ENCODE data around the gene TOR1AIP2. TPM values are rescaled to one million over a fixed set of nuclear protein-coding genes. Genes with fewer than 3 reads are reported as not detected.

TOR1AIP2 gene
- total RNA-seq, 1 donor: 179 TPM

DNA sequence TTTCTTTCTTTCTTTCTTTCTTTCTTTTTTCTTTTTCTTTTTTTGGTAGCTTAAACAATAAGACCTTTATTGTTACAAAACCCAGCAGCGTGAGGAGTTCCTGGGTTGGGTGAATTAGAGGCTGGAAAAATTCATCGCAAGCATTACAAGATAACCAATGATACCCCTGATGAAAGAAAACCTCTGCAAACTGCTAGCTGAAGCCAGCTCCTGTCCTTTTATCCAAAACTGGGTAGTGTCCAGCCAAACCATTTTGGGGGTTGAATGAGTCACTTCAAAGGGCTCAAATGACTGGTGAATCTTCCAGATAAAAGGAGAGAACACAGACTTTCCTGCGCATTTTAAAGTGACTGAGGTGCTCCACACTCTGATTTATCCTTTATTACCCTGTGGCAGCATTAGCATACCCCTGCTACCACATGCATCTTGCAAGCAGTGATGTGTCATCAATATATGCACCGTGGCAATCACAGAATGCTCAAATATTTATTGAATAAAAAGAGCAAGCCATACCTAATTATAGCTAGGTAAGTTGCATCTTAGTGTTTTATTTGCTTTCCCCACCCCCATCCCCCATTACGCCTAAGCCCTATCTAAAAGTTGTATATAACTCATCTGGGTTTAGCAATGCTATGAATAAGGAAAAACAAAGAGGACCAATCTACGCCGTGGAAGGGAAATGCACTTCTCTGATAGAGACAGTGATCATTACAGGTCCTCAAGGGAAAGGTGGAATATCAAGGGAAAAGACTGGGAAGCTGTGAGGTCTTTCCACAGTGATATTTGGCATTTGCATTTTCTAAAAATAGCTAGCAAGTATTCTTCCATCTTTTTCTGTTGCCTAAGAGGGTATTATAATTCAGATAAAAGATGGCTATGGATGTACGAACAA lies 44.6 kb upstream of the TOR1AIP2 start:
- H3K4me3 ChIP-seq (ENCODE audit: low read depth, low read length): no peak overlapping the region
- no peak for DNase-seq (ENCODE audit: low read depth)
- TF ChIP-seq CTCF (IDR thresholded peaks at IDR 0.05; ENCODE audit: insufficient read depth, low read depth, low read length): no peak

DNA sequence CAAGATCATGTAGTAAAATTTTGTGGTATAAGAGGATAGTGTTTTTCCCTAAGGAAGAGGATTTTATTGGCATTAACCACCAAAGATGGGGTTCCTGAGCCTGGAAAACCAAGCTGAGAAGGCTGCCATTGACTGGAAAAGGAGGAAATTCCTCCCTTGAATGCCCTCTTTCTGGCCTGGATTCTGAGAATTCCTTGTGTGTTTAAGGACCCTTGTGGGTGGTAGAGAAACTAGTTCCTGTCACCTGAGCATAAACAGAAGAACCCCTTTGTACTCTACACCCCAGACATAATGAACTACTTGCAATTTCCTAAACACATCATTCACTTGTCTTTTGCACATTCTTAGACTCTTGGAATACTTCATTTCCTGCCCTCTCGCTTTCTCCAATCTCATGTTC lies 43.9 kb upstream of the TOR1AIP2 start:
- TF ChIP-seq CTCF (IDR thresholded peaks at IDR 0.05; ENCODE audit: insufficient read depth, low read depth, low read length): no peak

DNA sequence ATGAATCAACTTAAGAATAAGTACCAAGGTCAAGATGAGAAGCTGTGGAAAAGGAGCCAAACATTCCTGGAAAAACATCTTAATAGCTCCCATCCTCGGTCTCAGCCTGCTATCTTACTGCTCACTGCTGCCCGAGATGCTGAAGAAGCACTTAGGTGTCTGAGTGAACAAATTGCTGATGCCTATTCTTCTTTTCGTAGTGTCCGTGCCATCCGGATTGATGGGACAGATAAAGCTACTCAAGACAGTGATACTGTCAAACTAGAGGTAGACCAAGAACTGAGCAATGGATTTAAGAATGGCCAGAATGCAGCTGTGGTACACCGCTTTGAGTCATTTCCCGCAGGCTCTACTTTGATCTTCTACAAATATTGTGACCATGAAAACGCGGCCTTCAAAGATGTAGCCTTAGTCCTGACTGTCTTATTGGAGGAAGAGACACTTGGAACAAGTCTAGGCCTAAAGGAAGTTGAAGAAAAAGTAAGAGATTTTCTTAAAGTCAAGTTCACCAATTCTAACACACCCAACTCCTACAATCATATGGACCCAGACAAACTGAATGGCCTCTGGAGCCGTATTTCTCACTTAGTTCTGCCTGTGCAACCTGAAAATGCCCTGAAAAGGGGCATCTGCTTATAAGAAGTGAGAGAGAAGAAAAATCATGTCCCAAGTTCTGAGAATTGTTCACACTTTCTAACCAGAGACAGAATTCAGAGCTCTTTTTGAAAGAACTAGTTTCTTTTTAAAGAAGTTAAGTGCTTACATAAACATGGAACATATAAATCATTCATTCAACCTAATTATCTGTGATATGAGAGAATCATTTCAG lies 40.2 kb upstream of the TOR1AIP2 start:
- H3K4me3 ChIP-seq (ENCODE audit: low read depth, low read length): no peak overlapping the region
- DNase-seq (ENCODE audit: low read depth): no peak
- TF ChIP-seq CTCF (IDR thresholded peaks at IDR 0.05; ENCODE audit: insufficient read depth, low read depth, low read length): no peak

More for the DNA sequence above, 43.9 kb upstream of the TOR1AIP2 start:
- no peak for DNase-seq (ENCODE audit: low read depth)
- no peak overlapping the region for H3K4me3 ChIP-seq (ENCODE audit: low read depth, low read length)

DNA sequence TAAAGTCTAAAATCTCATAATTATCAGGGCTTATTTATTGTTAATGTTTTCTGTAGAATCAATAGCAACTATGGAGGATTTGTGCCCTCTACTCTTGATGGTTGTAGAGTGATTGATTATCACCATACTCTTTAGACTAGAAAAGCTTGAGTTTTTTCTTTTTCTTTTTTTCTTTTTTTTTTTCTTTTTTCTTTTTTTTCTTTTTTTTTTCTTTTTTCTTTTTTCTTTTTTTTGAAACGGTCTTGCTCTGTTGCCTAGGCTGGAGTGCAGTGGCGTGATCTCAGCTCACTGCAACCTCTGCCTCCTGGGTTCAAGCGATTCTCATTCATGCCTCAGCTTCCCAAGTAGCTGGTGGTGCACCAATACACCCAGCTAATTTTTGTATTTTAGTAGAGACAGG lies 34.2 kb upstream of the TOR1AIP2 start:
- H3K4me3 ChIP-seq (ENCODE audit: low read depth, low read length): no peak overlapping the region
- DNase-seq (ENCODE audit: low read depth): no peak
- no peak for TF ChIP-seq CTCF (IDR thresholded peaks at IDR 0.05; ENCODE audit: insufficient read depth, low read depth, low read length)

DNA sequence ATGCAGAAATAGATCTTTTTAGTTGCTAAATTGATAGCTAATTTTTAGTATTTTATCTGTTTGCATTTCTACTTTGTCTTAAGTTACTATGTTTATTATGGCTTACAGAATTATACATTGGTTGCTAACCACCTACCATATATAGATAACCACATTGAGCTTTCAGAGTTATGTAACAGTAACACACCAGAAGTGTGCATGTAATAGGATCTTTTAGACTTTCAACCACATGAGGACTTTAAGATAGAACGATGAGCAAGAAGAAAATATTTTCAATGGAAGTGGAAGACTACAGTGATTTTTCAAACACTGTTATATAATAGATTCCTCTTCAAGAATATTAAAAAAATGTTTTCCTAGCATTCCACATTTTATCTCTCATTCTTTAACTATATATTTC lies 33.3 kb upstream of the TOR1AIP2 start:
- DNase-seq (ENCODE audit: low read depth): no peak
- TF ChIP-seq CTCF (IDR thresholded peaks at IDR 0.05; ENCODE audit: insufficient read depth, low read depth, low read length): no peak

DNA sequence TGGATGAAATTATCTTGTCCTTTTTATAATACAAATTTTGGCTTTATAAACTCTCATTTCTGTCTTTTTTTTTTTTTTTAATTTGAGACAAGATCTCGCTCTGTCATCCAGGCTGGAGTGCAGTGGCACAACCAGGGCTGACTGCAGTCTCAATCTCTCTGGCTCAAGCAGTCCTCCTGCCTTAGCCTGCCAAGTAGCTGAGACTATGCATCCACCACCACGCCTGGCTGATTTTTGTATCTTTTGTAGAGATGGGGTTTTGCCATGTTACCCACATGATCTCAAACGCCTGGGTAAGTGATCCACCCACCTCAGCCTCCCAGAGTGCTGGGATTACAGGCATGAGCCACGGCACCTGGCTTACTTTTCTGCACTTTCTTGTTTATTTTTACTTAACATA lies 12.0 kb upstream of the TOR1AIP2 start:
- no peak overlapping the region for H3K4me3 ChIP-seq (ENCODE audit: low read depth, low read length)
- no peak for TF ChIP-seq CTCF (IDR thresholded peaks at IDR 0.05; ENCODE audit: insufficient read depth, low read depth, low read length)
- no peak for DNase-seq (ENCODE audit: low read depth)

More for the DNA sequence above, 33.3 kb upstream of the TOR1AIP2 start:
- H3K4me3 ChIP-seq (ENCODE audit: low read depth, low read length): no peak overlapping the region

All from fibroblast of villous mesenchyme (primary cell).